Tongue (tissue), 3 donors: ENCODE results near the gene TBC1D9. TPM values are rescaled to one million over a fixed set of nuclear protein-coding genes. Genes with fewer than 3 reads are reported as not detected.

ENCODE experiments used
- DNase-seq: peaks from one replicate; pipeline ENCODE4 v3.0.0-alpha.2; 2015
- small RNA-seq: library from RNA; depleted of rRNA; stranded (forward); fragments of <200 nt; gene quantifications from one replicate; pipeline ENCODE3, GENCODE V24; 2014; ENCODE audit warnings: low replicate concordance
- total RNA-seq: library from RNA; depleted of rRNA; stranded (reverse); fragments of >200 nt; gene quantifications from one replicate; pipeline ENCODE4 v1.2.3, GENCODE V29; 2014

Gene TBC1D9
- total RNA-seq, 1 donor from 2014 or later, result 30.0 TPM

DNA sequence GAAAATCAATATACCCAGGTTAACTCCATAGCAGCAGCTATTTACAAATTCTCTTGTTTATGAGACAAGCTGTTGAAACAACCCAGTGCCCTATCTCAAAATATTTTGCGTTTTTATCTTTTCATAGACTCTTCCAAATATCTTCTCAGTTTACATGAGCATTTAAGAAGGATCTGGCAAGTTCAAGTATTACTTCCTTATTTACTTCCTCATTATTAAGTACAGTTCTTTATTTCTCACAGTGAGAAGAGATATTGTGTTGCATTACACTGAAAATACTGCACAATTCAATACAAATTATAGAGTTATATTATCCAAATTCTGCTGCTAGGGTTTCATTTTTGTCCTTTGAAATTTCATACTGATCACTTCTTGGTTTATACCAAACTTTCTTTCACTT is 143.8 kb downstream of the TBC1D9 start:
- DNase-seq, result no peak

- DNase-seq, result no peak
These were observed 144.3 kb downstream of the TBC1D9 start for GRCh38 chr4:140611854-140612253.

- peak; percentile 84 for DNase-seq
These were observed 146.4 kb downstream of the TBC1D9 start for GRCh38 chr4:140609548-140610425.

DNA sequence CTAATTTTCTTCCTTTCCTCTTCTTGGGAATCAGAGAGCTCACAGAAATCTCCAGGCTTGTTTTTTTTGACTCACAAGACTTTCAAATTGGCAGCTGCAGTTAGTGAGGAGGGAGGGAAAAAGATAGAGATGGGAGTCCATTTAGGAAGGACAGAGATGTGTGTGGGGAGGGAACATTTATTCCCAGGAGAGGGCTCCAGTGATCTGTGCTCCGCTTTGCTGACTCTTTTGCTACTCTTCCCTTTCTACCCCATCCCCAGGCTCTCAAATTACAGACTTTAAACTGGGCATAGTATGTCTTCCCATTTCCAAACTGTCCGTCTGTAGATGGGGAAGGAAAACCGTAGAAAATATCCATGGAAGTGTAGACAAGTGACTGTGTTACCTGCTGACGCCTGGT is 148.3 kb downstream of the TBC1D9 start:
- DNase-seq, result no peak

GRCh38 chr4:140604544-140604943 is 151.6 kb downstream of the TBC1D9 start:
- DNase-seq, result no peak

GRCh38 chr4:140603286-140603685 is 152.9 kb downstream of the TBC1D9 start:
- DNase-seq, result no peak

DNA sequence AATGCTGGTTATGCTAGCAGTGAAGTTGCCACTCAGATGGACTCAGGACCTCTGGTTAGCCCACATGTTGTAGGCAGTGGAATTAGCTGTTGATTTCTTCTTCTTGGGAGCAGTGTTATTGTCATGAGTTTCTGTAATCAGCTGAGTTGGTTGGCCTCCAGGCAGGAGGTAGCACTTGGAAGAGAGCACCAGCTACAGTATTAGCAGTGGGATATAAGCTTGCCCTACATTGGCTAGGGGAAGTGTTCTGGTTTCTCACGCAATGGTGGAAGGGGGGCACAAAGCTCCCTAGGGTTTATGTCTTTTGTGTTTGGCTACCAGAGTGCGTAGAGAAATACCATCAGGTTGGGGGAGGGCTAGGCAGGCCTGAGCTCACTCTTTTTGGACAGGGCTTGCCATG is 153.5 kb downstream of the TBC1D9 start:
- DNase-seq, result no peak

- DNase-seq, result no peak
These were observed 155.8 kb downstream of the TBC1D9 start for GRCh38 chr4:140600408-140600807.

GRCh38 chr4:140595065-140595464 is 161.1 kb downstream of the TBC1D9 start:
- DNase-seq, result no peak

- DNase-seq, result no peak
These were observed 171.7 kb downstream of the TBC1D9 start for GRCh38 chr4:140584439-140584838.

DNA sequence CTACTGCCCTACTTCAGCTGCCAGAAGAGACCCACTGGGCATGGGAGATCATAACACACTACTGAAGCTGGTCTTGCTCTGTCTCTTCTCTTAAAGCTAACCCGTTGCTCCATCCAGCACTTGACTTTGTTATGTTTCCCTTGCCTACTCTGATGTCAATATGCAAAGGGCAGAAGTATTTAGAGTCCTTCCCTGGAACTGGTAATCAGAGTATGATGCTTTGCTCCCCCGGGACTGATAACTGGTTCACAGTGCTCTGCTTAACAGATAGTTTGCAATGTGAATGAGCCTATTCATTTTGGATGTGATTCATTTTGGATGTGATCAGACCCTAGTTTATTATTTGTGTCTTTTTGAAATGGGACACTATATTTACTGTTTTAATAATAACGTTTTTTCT is 175.1 kb downstream of the TBC1D9 start:
- DNase-seq, result no peak

DNA sequence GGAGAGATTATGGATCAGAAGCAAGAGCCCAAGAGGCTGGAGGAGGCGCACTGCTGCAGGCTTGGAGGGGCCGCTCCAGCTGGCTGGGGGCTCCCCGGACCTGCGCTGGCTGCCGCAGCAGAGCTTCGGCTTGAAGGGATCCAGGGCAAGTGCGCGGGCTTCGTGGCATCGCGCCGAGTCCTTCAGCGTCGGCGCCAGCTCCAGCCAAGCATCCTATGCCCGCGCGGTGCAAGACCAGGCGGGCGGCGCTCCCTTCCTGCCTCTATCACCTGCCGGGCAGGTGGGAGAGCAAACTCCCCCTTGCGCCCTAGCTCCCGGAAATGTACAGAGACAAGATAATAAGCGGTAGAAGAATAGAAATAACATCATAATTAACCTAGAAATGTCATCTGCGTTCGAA is 176.9 kb downstream of the TBC1D9 start:
- DNase-seq, result no peak

DNA sequence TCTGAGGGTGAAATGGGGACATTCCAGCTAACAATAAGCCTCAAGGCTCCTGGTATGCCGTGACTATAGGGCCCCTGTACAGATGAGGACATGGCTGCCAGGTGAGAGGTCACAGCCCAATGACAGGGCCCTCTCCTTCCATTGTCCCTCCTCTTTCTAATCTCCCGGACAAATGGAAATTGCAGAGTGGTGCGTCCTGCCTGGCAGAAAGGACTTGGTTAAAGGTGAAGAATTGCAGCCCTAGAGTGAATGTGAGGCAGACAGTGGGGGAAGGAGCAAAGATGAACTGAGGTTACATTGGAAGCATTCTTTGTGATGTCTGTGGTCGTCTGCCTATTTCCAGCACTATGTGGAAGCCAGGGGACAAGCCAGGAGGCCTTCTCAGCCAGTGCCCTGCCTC is 180.7 kb downstream of the TBC1D9 start:
- no peak for DNase-seq

- no peak for DNase-seq
These were observed 184.6 kb downstream of the TBC1D9 start for GRCh38 chr4:140571620-140572019.

Small RNAs within 50 kb of the gene (small RNA-seq; reads per million reads assigned to genes)
- gene AC108019.1 (not detected), gene RF00019 (not detected), gene RN7SL152P (not detected), gene RNY1P14 (not detected)

Other genes starting within 250 kb of the TBC1D9 start
- gene ELMOD2, start 232.2 kb downstream of the TBC1D9 start, total RNA-seq, result 47.7 TPM
- not detected for gene UCP1, start 187.4 kb downstream of the TBC1D9 start, total RNA-seq